NCI-H2196 treated with DMSO at 0.1 percent for 48 hours (cell line): ENCODE data around the gene NES.
A peak's percentile ranks its signal among the peaks of the same experiment; 100 is the strongest.

ENCODE experiments used
- DNase-seq: peaks from one replicate; lab custom pipeline; 2025; ENCODE audit not compliant: unreplicated experiment; lab: John Stamatoyannopoulos, UW

The NES gene

DNA sequence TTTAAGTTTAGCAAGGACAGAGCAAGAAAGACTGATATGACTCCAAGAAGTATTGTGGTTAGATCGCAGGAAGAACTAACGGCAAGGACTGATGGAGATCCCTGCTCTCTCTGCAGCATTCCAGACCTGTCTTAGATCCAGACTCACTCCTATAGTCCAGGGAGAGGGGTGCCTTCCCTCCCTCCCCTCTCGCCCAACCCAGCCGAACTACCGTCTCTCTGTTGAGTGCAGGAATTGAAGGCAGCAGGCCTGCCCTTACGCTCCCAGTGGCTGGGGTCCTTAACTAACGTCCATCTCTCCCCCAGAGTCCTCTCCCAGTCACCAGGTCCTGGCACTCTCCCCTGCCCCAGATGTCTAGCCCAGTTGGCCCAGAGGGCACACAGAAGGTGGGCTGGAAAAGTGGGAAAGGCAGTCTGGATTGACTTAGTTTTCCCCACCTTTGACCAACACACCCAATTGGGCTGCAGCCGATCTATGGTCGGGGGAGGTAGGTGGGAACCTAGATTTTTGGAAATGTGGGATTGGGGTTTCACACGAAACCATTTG is 27.0 kb upstream of the NES start:
- no peak for DNase-seq

- DNase-seq, result no peak
Observed at GRCh38 chr1:156703741-156704140, 26.5 kb upstream of the NES start.

DNA sequence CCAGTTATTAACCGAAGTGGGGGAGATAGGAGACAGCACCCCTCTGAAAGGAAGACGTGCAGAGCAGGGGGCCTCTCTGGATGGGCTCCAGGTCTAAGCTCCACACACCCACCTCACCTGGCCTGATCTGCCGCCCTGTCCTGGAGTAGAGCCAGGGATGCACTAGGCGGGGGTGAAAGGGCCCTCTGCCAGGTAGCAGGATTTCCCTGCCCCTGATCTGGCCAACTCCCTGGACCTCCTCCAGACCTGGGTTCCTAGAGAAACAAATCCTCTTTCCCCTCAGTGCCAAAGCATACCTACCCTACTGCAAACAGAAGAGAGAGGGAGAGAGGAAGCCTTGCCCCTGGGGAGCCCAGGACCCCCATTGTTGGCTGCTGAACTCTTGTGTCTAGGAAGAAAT is 26.1 kb upstream of the NES start:
- no peak for DNase-seq

DNA sequence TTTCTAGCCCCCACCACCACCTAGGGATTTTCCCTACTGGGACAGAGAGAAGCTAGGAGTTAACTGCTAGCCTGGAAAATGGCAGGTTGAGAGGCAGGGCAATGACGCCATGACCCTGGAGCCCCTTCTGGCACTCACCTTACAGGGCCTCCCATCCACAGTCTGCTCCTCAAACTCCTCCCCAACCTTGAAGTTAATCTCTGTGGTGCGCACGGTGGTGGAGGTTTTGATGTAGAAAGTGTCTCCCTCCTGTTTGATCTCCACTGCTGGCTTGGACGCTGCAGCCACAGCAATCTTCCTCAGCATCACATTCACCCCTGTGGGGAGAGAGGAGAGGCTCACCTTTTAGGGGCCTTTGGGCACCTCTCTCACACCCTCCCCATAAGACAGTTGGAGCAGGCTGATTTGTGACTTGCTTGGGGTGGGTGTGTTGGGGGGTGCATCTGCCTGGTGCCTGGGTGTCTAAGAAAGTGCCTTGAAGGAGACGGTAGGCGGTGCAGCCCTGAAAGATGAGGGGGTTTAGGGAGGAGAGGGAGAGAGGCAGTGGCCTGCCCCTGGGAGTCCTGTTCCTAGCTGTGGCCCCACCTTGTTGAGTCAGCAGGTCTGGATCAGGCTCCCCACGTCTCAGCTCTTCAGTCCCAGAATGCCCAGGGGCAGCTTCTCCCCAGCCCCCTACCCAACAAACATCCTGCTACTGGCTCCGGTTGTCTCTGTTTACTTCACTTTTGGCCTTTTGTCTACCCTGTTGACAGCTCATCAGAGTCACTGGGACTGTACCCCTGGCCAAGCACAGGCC is 23.7 kb upstream of the NES start:
- DNase-seq, result no peak

DNA sequence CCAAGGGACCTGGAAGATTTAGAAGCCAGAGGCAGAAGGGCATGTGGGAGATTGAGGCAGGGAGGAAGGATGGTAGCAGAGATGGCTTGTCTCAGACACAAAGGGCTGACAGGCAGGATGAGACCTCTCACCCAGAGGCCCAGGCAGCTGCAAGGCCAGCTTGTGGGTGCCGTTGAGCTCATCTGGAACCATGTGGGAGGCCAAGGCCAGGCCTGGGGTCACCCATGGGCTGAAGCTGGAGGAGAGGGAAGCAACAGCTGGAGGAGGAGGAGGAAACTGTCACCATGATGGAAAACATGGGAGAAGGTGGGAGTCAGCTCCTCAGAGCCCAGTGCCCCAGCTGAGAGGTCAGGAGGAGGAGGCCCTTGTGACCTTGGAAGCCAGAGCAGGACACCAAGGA is 21.8 kb upstream of the NES start:
- no peak for DNase-seq

GRCh38 chr1:156697481-156697880 is 20.3 kb upstream of the NES start:
- no peak for DNase-seq

GRCh38 chr1:156696755-156697154 is 19.5 kb upstream of the NES start:
- DNase-seq, result no peak

DNA sequence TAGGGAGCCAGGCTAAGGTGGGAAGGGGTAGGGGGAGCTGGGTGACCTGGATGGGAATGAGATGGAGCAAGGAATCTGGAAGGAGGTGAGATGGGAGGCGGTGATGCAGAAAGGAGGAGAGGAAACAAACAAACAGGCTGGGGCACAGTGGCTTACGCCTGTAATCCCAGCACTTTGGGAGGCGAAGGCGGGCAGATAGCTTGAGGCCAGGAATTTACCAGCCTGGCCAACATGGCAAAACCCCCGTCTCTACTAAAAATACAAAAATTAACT is 17.4 kb upstream of the NES start:
- DNase-seq, result no peak

DNA sequence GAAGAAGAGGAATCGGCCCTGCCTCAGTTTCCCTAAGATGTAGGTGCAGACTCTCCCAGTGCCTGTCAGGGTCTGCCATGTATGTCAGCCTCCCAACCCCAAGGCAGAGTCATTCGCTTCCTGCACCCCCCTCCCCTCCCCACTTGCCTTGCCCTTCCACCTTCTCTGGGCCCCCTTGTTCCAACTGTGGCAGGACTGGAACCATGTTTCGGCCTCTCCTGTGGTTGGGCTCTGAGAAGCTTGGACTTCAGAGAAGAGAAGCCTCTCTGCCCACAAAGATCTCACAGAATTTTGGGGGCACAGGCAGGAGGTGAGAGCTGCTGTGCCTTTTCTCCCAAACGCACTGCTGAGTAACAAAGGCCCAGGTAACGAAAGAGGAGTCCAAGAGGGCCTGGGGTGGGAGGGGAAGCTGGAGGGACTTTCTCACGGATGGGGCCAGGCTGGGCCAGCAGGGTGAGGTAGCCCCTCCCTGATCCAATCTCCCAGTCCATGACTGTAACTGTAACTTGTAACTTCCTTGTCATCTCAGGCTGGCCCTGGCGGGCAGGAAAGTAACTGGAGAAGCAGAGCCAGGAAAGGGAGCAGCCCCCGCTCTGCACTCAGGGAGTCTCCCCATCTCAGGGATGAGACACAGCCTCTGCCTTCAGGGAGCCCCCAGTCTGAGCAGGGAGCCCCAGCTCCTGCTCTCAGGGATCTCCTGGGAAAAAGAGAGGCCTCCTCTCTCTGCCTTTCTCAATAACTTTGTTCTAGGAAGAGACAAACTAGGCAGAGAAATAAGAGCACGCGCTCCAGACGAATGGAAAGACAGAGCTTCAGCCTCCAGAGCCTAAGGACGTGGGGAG is 16.9 kb upstream of the NES start:
- DNase-seq, result no peak

DNA sequence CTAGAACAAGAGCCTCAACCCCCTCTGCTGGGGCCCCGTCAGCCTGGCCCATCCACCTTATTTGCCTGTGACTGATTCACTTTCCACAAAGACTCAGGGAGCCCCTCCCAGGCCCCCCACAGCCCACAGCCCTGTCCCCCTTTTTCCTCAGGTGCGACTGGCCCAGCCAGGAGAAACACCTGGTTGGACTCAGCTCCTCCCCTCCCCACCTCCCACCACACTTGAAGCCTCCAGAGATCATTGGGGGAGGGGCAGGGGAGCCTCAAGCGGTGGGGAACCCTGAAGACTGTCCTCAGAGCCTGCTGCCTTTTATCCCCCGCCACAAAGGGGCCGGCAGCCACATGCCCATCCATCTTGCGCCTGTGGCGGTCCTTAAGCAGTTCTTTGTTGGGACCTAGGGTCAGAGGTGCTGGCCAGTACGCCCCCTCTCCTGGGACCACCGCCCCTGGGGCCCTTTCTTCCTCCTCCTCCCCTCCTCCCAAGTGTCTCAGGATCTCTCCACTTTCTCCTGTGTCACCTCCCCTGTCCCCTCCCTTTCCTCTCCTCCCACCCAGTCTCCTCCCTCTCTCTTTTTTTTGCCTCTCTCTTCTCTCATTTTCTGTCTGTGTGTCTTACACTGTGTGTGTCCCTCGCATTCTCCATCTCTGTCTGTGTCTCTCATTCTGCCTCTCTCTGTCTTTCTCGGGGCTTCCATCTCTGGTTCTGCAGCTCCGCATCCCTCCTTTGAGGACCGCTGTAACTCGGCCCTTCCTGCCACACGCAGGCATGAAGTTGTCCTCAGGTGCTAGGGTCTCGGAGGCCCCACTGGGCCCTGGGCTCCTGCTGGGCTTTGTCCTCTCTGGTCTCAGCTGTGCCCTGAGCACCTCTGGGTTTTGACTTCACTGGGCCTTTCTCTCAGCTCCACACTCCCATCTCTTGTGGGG is 16.0 kb upstream of the NES start:
- no peak for DNase-seq

GRCh38 chr1:156692441-156692924 is 15.3 kb upstream of the NES start:
- DNase-seq, result no peak

DNA sequence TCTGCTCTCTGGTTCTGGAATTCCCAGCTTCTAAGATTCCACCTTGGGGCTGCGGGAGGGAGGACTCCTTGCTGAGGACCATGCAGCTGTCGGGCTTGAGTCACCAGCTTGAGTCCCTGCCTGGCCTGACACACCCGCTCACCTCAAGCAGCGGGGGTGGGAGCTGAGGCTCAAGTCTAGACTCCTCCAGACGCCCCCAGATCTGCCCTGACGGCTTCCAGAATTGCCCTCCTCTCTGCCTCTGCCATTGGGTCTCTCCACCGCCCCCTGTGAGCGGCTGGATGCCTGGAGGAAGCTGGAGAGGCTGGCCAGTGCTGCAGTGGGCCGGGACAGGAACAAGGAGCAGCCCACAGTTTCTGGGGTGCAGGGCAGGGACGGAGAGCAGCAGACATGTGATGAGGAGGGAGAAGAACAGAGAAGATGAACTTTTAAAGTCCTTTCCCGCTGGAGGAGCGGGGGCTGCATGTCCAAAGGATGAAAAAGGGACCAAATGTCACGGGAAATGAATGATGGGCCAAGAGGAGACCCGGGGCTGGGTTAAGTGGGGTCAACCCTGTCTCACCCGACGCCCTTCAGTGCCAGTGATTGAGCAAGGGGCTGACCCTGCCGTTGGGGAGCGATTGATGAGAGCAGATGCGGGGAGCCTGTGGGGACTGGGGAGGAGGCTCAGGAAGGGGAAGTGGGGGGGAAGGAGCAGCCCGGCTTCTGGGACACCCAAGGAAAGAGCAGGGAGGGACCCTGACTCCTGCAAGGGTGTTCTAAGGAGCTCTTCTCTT is 14.6 kb upstream of the NES start:
- no peak for DNase-seq

GRCh38 chr1:156691191-156691590 is 14.0 kb upstream of the NES start:
- DNase-seq, result no peak

- no peak for DNase-seq
Observed at GRCh38 chr1:156690675-156691036, 13.4 kb upstream of the NES start.

GRCh38 chr1:156689953-156690674 is 12.9 kb upstream of the NES start:
- DNase-seq, result no peak

DNA sequence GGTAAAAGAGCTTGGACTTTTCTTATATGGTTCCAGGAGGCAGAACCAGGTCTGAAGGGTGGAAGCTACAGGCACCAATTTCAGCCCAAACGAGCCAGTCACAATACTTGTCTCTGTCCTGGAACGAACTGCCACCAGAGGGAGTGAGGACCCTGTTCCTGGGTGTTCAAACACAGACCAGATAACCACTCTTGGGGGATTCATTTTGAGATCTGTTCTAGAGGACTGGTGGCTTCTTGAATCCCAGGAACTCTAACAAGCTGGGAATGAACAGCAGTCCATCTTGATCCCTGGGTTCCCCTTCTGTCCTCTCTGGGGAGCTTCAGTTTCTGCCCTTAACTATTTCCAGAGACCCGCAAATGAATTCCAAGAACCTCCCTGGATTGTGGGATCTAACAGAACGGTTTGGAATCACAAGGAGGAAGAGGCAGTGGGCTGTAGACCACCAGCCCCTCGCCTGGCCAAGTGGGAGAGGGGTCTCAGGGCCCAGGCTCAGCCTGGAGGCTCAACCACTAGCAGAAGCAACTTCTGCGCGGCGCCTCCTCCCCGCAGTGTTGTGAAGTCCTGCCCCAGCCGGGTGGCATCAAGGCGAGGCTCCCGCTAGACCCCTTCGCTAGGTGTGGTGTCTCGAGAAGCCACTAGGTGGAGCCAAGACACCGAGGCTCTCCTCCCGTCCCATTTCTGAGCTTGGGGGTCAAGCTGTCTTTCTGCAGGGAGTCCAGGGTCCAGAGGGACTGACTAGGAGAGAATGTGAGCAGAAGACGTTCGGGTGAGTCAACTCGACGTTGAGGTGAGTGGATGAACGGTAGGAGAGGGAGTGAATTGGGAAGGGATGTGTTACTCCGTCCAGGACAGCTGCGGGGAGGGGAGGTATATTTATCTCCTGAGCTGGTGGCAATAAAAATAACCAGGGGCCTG is 12.1 kb upstream of the NES start:
- DNase-seq, result peak; percentile 64

DNA sequence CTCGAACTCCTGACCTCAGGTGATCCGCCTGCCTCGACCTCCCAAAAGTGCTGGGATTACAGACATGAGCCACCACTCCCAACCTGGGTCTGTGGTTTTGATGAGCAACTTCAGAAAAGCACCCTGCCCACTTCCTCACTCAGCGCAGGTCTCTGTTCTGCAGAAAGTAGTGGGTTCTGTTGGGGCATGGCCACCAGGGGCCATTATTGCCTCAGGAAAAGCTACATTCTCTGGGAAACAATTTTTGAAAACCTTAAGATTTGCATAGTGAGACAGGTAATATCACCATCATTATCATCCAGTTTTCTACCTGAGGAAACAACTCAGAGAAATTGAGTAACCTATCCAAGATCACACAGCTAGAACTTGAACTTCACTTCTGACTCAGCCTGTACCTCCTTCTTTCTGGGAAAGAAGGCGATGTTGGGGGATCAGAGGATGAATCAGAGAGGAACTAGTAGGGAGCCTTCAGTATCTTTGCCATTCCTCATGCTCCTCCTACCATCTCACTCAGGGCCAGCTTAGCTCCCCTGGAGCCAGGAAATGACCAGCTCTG is 7.1 kb upstream of the NES start:
- DNase-seq, result no peak

- no peak for DNase-seq
Observed at GRCh38 chr1:156682166-156682890, 5.1 kb upstream of the NES start.
